ENCODE measurements around the gene IGFBP4.
"Not testable (repeated sequence)": the region's sequence is repeated elsewhere in the genome, so short reads cannot be mapped to it uniquely, and the experiment has no call there.

Gene IGFBP4

GRCh38 chr17:40443196-40443987 lies at the start of gene IGFBP4:
IGFBP4 (plus strand) TSS chr17:40443450; CDS start chr17:40443736, 286 bp downstream.
- peak; percentile 54 for DNase-seq

- no peak for DNase-seq
These were observed 44.1 kb upstream of the IGFBP4 start for GRCh38 chr17:40399185-40399584.

GRCh38 chr17:40402668-40403067 lies 40.6 kb upstream of the IGFBP4 start:
- DNase-seq = no peak

- no peak for DNase-seq
These were observed 39.2 kb upstream of the IGFBP4 start for GRCh38 chr17:40404003-40404402.

- no peak for DNase-seq
These were observed 35.8 kb upstream of the IGFBP4 start for GRCh38 chr17:40407460-40407859.

GRCh38 chr17:40409540-40409939 lies 33.7 kb upstream of the IGFBP4 start:
- not testable (repeated sequence) for DNase-seq

- no peak for DNase-seq
These were observed 33.2 kb upstream of the IGFBP4 start for GRCh38 chr17:40410082-40410481.

GRCh38 chr17:40411821-40412220 lies 31.4 kb upstream of the IGFBP4 start:
- DNase-seq = no peak

GRCh38 chr17:40412880-40413279 lies 30.4 kb upstream of the IGFBP4 start:
- DNase-seq = no peak

GRCh38 chr17:40414312-40414711 lies 28.9 kb upstream of the IGFBP4 start:
- not testable (repeated sequence) for DNase-seq

- DNase-seq = no peak
These were observed 27.9 kb upstream of the IGFBP4 start for GRCh38 chr17:40415390-40415789.

GRCh38 chr17:40416671-40417070 lies 26.6 kb upstream of the IGFBP4 start:
- no peak for DNase-seq

- no peak for DNase-seq
These were observed 26.0 kb upstream of the IGFBP4 start for GRCh38 chr17:40417258-40417608.

GRCh38 chr17:40417609-40418427 lies 25.4 kb upstream of the IGFBP4 start, which contains the start of gene TOP2A:
TOP2A (minus strand) TSS chr17:40417896; CDS start chr17:40417791, 105 bp downstream.
- peak; percentile 91 for DNase-seq

GRCh38 chr17:40418428-40418706 lies 24.9 kb upstream of the IGFBP4 start:
- DNase-seq = no peak

- DNase-seq = no peak
These were observed 23.5 kb upstream of the IGFBP4 start for GRCh38 chr17:40419559-40420331.

GRCh38 chr17:40422990-40423633 lies 20.1 kb upstream of the IGFBP4 start:
- no peak for DNase-seq

- DNase-seq = no peak
These were observed 17.5 kb upstream of the IGFBP4 start for GRCh38 chr17:40425741-40426140.

- no peak for DNase-seq
These were observed 16.2 kb upstream of the IGFBP4 start for GRCh38 chr17:40427002-40427491.

GRCh38 chr17:40430272-40431230 lies 12.7 kb upstream of the IGFBP4 start:
- DNase-seq = no peak

- DNase-seq = no peak
These were observed 12.0 kb upstream of the IGFBP4 start for GRCh38 chr17:40431231-40431602.

All from activated CD4-positive, alpha-beta T cell treated with anti-CD3 and anti-CD28 coated beads for 1 hour (primary cell).